CD4-positive, CD25-positive, alpha-beta regulatory T cell (primary cell): ENCODE results near the gene TMEM98. TPM values are rescaled to one million over a fixed set of nuclear protein-coding genes. Genes with fewer than 3 reads are reported as not detected.
A peak's percentile ranks its signal among the peaks of the same experiment; 100 is the strongest.

Experiments used
- ATAC-seq, 2 donors: fragments of 150-1000 bp; cut with Tn5 transposase; one replicate each; pipeline ENCODE4 v1.10.0; 2021; ENCODE audit warnings: low read depth in 2 of 2, moderate number of reproducible peaks in 2 of 2, moderate library complexity in 1 of 2
- DNase-seq, 3 donors: peaks; one replicate each; pipeline versions ENCODE4 v3.0.0 to v3.0.0-alpha.2; 2012 to 2022; ENCODE audit warnings: mixed read lengths in 1 of 3
- H3K27ac ChIP-seq: one replicate; pipeline ENCODE4 v1.7.0; 2013; ENCODE audit warnings: mild to moderate bottlenecking, low read length; ENCODE audit not compliant: insufficient read depth, poor library complexity, severe bottlenecking
- H3K27me3 ChIP-seq: one replicate; pipeline ENCODE4 v1.7.0; 2013; ENCODE audit warnings: low read length; ENCODE audit not compliant: control insufficient read depth, insufficient read depth
- H3K36me3 ChIP-seq: one replicate; pipeline ENCODE4 v1.7.0; 2013; ENCODE audit warnings: mild to moderate bottlenecking, low read length, moderate library complexity; ENCODE audit not compliant: control insufficient read depth, insufficient read depth
- H3K4me1 ChIP-seq: 2 replicates; pipeline ENCODE4 v1.7.0; 2013; ENCODE audit warnings: mild to moderate bottlenecking, low read length; ENCODE audit not compliant: insufficient read depth, control insufficient read depth, poor library complexity, severe bottlenecking
- H3K4me3 ChIP-seq: one replicate; pipeline ENCODE4 v1.7.0; 2013; ENCODE audit warnings: low read depth, mild to moderate bottlenecking, low read length, moderate library complexity
- H3K9me3 ChIP-seq, 2 experiments: 1 replicate in 1 of 2; 2 replicates in 1 of 2; pipeline ENCODE4 v1.7.0; 2013; ENCODE audit warnings: low read length in 2 of 2, mild to moderate bottlenecking in 1 of 2, moderate library complexity in 1 of 2; ENCODE audit not compliant: control insufficient read depth in 2 of 2
- H3K27ac Mint-ChIP-seq, 3 donors: one replicate each; pipeline ENCODE4 v1.8.0; 2020 to 2022; ENCODE audit warnings: mild to moderate bottlenecking in 3 of 3, mixed read lengths in 3 of 3, moderate library complexity in 2 of 3
- H3K27me3 Mint-ChIP-seq: one replicate; pipeline ENCODE4 v1.8.0; 2022; ENCODE audit warnings: mild to moderate bottlenecking, mixed read lengths
- H3K36me3 Mint-ChIP-seq: one replicate; pipeline ENCODE4 v1.8.0; 2020; ENCODE audit warnings: mixed read lengths
- H3K4me1 Mint-ChIP-seq, 4 donors: one replicate each; pipeline ENCODE4 v1.8.0; 2020 to 2022; ENCODE audit warnings: mixed read lengths in 4 of 4, mild to moderate bottlenecking in 1 of 4
- H3K4me3 Mint-ChIP-seq, 4 donors: one replicate each; pipeline ENCODE4 v1.8.0; 2020 to 2022; ENCODE audit warnings: mild to moderate bottlenecking in 4 of 4, mixed read lengths in 4 of 4, moderate library complexity in 3 of 4
- H3K9me3 Mint-ChIP-seq, 7 donors: one replicate each; pipeline ENCODE4 v1.8.0; 2020 to 2022; ENCODE audit warnings: mixed read lengths in 7 of 7, mild to moderate bottlenecking in 3 of 7, moderate library complexity in 2 of 7
- polyA plus RNA-seq, 4 donors: library from polyadenylated mRNA; unstranded; fragments of 300-500 nt; fragmentation: Illumina TruSeq; gene quantifications; one replicate each; pipeline ENCODE4 v1.2.3, GENCODE V29; 2021
- total RNA-seq: library from RNA; stranded (reverse); gene quantifications from one replicate; pipeline ENCODE4 v1.2.3, GENCODE V29; 2022

The TMEM98 gene
- total and polyA plus RNA-seq, 5 donors from 2014 or later: not detected

DNA sequence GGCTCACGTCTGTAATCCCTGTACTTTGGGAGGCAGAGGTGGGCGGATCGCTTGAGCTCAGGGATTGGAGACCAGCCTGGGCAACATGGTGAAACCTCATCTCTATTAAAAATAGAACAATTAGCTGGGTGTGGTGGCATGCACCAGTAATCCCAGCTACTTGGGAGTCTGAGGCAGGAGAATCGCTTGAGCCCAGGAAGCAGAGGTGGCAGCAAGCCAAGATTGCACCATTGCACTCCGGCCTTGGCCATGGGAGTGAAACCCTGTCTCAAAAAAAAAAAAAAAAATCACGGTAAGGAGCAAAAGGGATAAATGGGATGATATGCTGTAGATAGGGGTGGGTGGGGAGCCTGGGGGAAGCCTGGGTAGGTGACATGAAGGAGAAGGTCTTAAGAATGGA is 20.4 kb upstream of the TMEM98 start:
- no peaks in the 10 kb centered on the region for H3K36me3 ChIP-seq
- ATAC-seq (no peak), DNase-seq (no peak)
- no peak overlapping the region for H3K27ac ChIP-seq
- Mint-ChIP-seq H3K9me3 (no peaks in the 10 kb centered on the region), H3K4me1 (peaks cover 6 to 8% (median 6%) of the 10 kb centered on the region in 4 donors), H3K4me3 (no peak overlapping the region), H3K36me3 (no peaks in the 10 kb centered on the region), H3K27me3 (peaks cover 34% of the 10 kb centered on the region), H3K27ac (no peak overlapping the region)
- no peak overlapping the region for H3K4me3 ChIP-seq
- H3K4me1 ChIP-seq: no peaks in the 10 kb centered on the region
- peaks cover 2% of the 10 kb centered on the region for H3K27me3 ChIP-seq
- no peaks in the 10 kb centered on the region for H3K9me3 ChIP-seq

DNA sequence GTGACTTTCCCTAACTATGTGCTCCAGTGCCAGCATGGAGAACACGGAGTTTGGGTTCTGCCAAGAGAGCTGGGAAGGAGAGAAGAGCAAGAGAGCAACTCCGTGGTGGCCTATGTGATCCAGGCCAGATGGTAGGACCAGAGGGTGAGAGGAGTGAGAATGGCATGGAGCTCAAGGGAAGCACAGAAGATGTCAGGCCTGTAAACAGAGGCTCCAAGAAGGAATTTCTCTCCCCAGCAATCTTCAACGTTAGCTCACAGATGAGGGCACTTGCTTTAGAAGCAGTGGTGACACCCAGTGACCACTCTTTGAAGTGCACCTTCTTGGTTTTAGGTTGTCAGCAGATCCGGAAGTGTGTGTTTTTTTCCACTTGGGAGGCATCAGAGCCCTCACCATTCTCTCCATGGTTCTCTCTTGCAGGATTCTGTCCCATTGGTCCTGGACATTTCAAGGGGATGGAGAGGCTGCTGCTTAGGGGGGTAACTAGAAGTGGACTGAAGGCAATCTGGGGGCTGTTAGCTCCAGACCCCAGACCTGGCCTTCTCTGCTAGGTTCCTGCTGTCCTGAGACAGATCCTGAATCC is 18.1 kb upstream of the TMEM98 start:
- Mint-ChIP-seq H3K4me3 (no peak overlapping the region), H3K4me1 (peaks cover 0 to 6% (median 3%) of the 10 kb centered on the region in 4 donors), H3K27me3 (peaks cover 26% of the 10 kb centered on the region), H3K9me3 (no peaks in the 10 kb centered on the region), H3K36me3 (no peaks in the 10 kb centered on the region), H3K27ac (no peak overlapping the region)
- peak; percentile 31 to 67 for ATAC-seq
- Histone ChIP-seq H3K9me3 (no peaks in the 10 kb centered on the region), H3K27me3 (no peaks in the 10 kb centered on the region), H3K27ac (no peak overlapping the region), H3K36me3 (no peaks in the 10 kb centered on the region), H3K4me3 (no peak overlapping the region), H3K4me1 (no peaks in the 10 kb centered on the region)
- peak; percentile 9 to 80 (median 44) for DNase-seq

DNA sequence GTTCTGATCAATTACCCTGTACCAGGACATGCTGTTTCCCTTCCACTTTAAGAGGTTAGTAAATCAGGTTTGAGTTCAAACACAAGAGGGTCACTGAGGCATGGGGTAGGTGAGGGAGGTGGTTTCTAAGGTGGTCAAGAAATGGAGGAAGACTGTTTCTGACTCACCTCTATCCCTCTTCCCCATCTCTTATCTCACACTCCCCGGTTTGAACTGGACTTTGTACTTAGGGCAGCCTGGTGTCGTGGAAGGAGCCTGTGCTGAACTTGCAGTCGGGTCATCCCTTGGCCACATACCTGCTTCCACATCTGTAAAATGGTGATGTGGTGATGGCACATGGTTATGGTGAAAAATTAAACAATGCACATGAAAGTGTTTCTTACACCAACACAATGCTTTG is 17.2 kb upstream of the TMEM98 start:
- Mint-ChIP-seq H3K4me1 (peaks cover 0 to 6% (median 3%) of the 10 kb centered on the region in 4 donors), H3K27ac (no peak overlapping the region), H3K9me3 (no peaks in the 10 kb centered on the region), H3K4me3 (no peak overlapping the region), H3K27me3 (peaks cover 17% of the 10 kb centered on the region), H3K36me3 (no peaks in the 10 kb centered on the region)
- H3K27me3 ChIP-seq: no peaks in the 10 kb centered on the region
- no peaks in the 10 kb centered on the region for H3K4me1 ChIP-seq
- no peaks in the 10 kb centered on the region for H3K9me3 ChIP-seq
- DNase-seq (no peak), ATAC-seq (no peak)
- no peak overlapping the region for H3K4me3 ChIP-seq
- no peak overlapping the region for H3K27ac ChIP-seq
- H3K36me3 ChIP-seq: no peaks in the 10 kb centered on the region

DNA sequence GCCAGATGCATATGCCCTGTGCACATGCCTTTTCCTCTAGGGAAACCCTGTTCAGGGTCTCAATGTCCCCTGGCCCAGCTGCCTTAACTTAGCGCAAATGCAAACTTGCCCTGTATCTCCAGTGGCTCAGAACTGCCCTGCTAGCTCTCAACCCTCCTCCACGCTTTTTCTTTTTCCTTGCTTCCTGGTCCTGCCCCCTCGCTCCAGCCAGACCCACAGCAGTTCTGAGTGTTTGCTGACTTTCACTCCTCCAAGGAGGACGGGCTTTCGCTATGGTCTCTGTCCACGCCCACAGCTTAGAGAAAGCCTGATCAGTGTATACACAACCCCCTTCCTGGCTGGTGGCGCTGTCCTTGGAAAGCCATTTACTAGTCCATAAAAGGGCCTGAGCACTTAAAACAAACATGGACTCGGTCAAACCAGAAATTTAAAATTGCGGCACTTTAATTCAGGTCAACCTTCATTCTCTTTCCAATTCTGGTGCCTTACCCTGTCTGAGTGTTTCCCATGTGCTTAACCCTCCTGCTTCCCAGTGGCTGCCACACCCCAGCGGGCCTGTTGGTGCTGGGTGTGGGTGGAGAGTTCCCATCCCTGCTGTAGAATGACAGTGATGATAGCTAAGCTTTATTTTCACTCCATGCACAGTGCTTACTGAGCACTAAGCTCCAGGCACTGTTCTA is 15.6 kb upstream of the TMEM98 start:
- peaks cover 19% of the 10 kb centered on the region for H3K27me3 Mint-ChIP-seq
- Histone ChIP-seq H3K4me3 (no peak overlapping the region), H3K27me3 (no peaks in the 10 kb centered on the region), H3K36me3 (no peaks in the 10 kb centered on the region), H3K27ac (no peak overlapping the region), H3K4me1 (no peaks in the 10 kb centered on the region), H3K9me3 (no peaks in the 10 kb centered on the region)
- no peaks in the 10 kb centered on the region for H3K9me3 Mint-ChIP-seq
- H3K4me1 Mint-ChIP-seq: peaks cover 0 to 6% (median 4%) of the 10 kb centered on the region in 4 donors
- H3K36me3 Mint-ChIP-seq: no peaks in the 10 kb centered on the region
- ATAC-seq (no peak), DNase-seq (no peak)
- H3K27ac Mint-ChIP-seq: no peak overlapping the region
- no peak overlapping the region for H3K4me3 Mint-ChIP-seq

DNA sequence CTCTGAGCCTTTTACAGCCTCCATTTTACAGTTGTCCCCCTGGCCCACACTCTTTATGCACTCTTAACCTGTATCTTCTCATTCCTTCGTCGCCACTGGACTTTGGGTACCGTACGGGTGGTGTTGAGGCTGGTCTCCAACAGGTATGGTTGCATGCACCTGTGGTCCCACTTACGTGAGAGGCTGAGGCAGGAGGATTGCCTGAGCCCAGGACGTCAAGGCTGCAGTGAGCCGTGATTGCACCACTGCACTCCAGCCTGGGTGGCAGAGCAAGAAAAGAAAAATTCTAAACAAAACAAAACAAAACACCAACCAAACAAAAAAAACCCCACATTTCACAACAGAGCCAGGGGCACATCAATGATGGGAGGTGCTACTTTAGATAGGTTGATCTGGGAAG is 14.4 kb upstream of the TMEM98 start:
- Histone ChIP-seq H3K36me3 (no peaks in the 10 kb centered on the region), H3K4me3 (no peak overlapping the region), H3K27me3 (no peaks in the 10 kb centered on the region), H3K4me1 (no peaks in the 10 kb centered on the region), H3K27ac (no peak overlapping the region), H3K9me3 (no peaks in the 10 kb centered on the region)
- ATAC-seq (no peak), DNase-seq (no peak)
- peaks cover 16% of the 10 kb centered on the region for H3K27me3 Mint-ChIP-seq
- no peaks in the 10 kb centered on the region for H3K36me3 Mint-ChIP-seq
- no peak overlapping the region for H3K4me3 Mint-ChIP-seq
- no peaks in the 10 kb centered on the region for H3K9me3 Mint-ChIP-seq
- H3K4me1 Mint-ChIP-seq: peaks cover 3 to 6% (median 5%) of the 10 kb centered on the region in 4 donors
- H3K27ac Mint-ChIP-seq: no peak overlapping the region

DNA sequence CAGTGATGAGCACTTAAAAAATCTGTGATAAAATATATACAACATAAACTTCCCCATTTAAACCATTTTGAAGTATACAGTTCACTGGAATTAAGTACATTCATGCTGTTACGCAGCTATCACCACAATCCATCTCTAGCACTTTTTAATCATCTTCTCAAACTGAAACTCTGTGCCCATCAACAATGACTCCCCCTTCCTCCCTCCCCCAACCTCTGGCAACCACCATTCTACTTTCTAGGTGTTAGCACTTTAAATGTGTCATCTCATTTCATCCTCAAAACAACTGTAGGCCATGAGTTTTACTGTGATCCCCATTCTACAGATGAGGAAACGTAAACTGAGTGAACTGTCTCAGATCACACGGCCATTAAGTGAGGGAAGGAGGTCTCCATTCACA is 13.8 kb upstream of the TMEM98 start:
- H3K27ac Mint-ChIP-seq: no peak overlapping the region

DNA sequence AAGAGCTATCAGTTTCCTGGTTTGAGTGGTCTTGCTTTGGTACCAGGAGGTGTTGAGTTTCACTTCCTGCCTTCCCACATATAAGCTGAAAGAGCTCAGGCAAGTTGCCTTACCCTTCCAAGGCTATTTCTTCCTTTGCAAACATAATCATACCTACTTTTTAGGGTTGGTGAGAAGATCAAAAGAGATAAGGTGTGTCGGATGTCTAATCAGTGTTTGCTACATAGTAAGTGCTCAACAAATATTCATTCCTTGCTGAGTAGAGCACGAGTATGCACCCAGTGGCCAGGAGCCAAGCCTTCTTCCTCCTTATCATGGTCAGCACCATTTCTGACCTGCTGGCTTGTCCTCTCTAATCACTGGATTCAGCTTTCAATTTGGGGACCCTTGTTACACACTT is 12.7 kb upstream of the TMEM98 start:
- no peak overlapping the region for H3K4me3 ChIP-seq
- no peak overlapping the region for H3K27ac ChIP-seq
- H3K4me1 Mint-ChIP-seq: peaks cover 0 to 5% (median under 1%) of the 10 kb centered on the region in 4 donors
- no peaks in the 10 kb centered on the region for H3K36me3 Mint-ChIP-seq
- DNase-seq: no peak
- H3K27me3 Mint-ChIP-seq: peaks cover 6% of the 10 kb centered on the region
- H3K9me3 Mint-ChIP-seq: no peaks in the 10 kb centered on the region
- no peak for ATAC-seq
- H3K27me3 ChIP-seq: no peaks in the 10 kb centered on the region
- H3K27ac Mint-ChIP-seq: no peak overlapping the region
- H3K36me3 ChIP-seq: no peaks in the 10 kb centered on the region
- no peaks in the 10 kb centered on the region for H3K9me3 ChIP-seq
- no peaks in the 10 kb centered on the region for H3K4me1 ChIP-seq
- no peak overlapping the region for H3K4me3 Mint-ChIP-seq

More for the DNA sequence above, 13.8 kb upstream of the TMEM98 start:
- no peaks in the 10 kb centered on the region for H3K9me3 ChIP-seq
- no peak overlapping the region for H3K4me3 Mint-ChIP-seq
- no peak overlapping the region for H3K27ac ChIP-seq
- no peaks in the 10 kb centered on the region for H3K27me3 ChIP-seq
- H3K36me3 ChIP-seq: no peaks in the 10 kb centered on the region
- no peak overlapping the region for H3K4me3 ChIP-seq
- H3K9me3 Mint-ChIP-seq: no peaks in the 10 kb centered on the region
- peaks cover 12% of the 10 kb centered on the region for H3K27me3 Mint-ChIP-seq
- no peaks in the 10 kb centered on the region for H3K36me3 Mint-ChIP-seq
- ATAC-seq (no peak), DNase-seq (peak in 1 of 3 donors; percentile 48)
- peaks cover 3 to 5% (median 4%) of the 10 kb centered on the region in 4 donors for H3K4me1 Mint-ChIP-seq
- H3K4me1 ChIP-seq: no peaks in the 10 kb centered on the region

DNA sequence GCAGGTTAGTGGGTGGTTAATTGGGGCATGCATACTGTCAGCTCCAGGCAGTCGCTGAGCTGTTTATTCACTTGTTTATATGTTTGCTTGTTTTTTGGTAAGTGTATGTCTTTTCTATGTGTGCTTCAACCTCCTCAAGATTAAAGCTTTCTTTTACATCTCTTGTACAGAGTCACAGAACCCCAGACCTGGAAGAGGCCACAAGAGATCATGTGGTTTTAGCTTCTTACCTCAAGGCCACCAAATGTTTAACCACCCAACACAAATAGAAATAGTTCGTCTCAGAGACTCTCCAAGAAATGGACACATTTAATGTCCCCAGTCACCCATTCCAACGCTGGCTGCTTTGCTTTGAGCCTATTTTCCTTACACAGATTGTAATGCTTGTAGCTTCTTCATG is 11.8 kb upstream of the TMEM98 start:
- Histone ChIP-seq H3K9me3 (no peaks in the 10 kb centered on the region), H3K4me1 (no peaks in the 10 kb centered on the region), H3K4me3 (no peak overlapping the region), H3K27ac (no peak overlapping the region), H3K36me3 (no peaks in the 10 kb centered on the region), H3K27me3 (no peaks in the 10 kb centered on the region)
- Mint-ChIP-seq H3K36me3 (no peaks in the 10 kb centered on the region), H3K27me3 (peaks cover 6% of the 10 kb centered on the region), H3K9me3 (no peaks in the 10 kb centered on the region), H3K4me1 (peaks cover 0 to 5% (median under 1%) of the 10 kb centered on the region in 4 donors), H3K4me3 (no peak overlapping the region), H3K27ac (no peak overlapping the region)
- DNase-seq (no peak), ATAC-seq (no peak)
